SK-N-MC (cell line): ENCODE data around the gene MADD.

ENCODE experiments used
- EZH2 ChIP-seq: fragments of 200-600 bp; sonication (generic); IDR thresholded peaks from one replicate; pipeline ENCODE4 v1.6.1; 2017; ENCODE audit warnings: antibody characterized with exemption
- FOXP2 ChIP-seq: optimal IDR thresholded peaks from 2 replicates; pipeline ENCODE3; 2011; ENCODE audit warnings: mild to moderate bottlenecking, moderate library complexity; ENCODE audit not compliant: insufficient read depth; ENCODE audit errors: extremely low read length, control extremely low read depth
- POLR2AphosphoS5 ChIP-seq: IDR thresholded peaks from 2 replicates; pipeline ENCODE4 v1.6.1; 2012; ENCODE audit warnings: mild to moderate bottlenecking, low read depth, low read length, borderline replicate concordance

- no peak for TF ChIP-seq POLR2AphosphoS5
- no peak for TF ChIP-seq EZH2
- TF ChIP-seq FOXP2 = no peak
Measured at GRCh38 chr11:47369676-47370075, 99.7 kb downstream of the MADD start.
